Mammary epithelial cell (primary cell): ENCODE measurements around the gene SLC16A4.

Experiments
- EZH2 ChIP-seq: IDR thresholded peaks from 2 replicates; pipeline ENCODE4 v1.6.1; 2012; ENCODE audit warnings: low read length, inconsistent platforms, borderline replicate concordance
- TF ChIP-seq, protein P1 (sequence below), 2 donors: IDR thresholded peaks in 1 of 2; conservative IDR thresholded peaks in 1 of 2; 2 replicates each; pipeline ENCODE4 v1.5.1; 2011 to 2012; ENCODE audit warnings: inconsistent platforms in 2 of 2, low read length in 2 of 2, mild to moderate bottlenecking in 2 of 2, control low read depth in 1 of 2, low read depth in 1 of 2; ENCODE audit not compliant: insufficient read depth in 1 of 2; ENCODE audit errors: extremely low read depth in 1 of 2

DNA sequence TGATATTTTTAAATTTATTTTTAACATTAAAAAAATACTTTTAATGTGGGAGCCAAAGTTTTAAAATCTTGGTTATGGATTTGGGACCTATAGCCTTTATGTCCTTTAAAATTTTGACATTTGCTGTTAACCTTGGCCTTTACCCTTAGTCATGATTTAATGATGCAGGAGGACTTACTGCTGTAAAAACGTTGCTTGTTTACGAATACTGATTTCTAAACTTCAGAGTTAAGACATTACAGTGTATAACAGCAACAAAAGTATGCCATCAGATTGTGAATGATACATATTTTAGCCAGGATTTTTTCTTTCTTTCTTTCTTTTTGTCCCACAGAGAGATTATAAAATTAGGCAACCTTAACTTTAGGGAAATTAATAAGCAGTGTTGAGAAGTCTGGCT lies 42.8 kb downstream of the SLC16A4 start:
- TF ChIP-seq, protein P1, sequence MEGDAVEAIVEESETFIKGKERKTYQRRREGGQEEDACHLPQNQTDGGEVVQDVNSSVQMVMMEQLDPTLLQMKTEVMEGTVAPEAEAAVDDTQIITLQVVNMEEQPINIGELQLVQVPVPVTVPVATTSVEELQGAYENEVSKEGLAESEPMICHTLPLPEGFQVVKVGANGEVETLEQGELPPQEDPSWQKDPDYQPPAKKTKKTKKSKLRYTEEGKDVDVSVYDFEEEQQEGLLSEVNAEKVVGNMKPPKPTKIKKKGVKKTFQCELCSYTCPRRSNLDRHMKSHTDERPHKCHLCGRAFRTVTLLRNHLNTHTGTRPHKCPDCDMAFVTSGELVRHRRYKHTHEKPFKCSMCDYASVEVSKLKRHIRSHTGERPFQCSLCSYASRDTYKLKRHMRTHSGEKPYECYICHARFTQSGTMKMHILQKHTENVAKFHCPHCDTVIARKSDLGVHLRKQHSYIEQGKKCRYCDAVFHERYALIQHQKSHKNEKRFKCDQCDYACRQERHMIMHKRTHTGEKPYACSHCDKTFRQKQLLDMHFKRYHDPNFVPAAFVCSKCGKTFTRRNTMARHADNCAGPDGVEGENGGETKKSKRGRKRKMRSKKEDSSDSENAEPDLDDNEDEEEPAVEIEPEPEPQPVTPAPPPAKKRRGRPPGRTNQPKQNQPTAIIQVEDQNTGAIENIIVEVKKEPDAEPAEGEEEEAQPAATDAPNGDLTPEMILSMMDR (conservative IDR thresholded peaks at IDR 0.05 in 1 of 2, IDR thresholded peaks at IDR 0.05 in 1 of 2; ENCODE audit: extremely low read depth in 1 of 2, insufficient read depth in 1 of 2, low read depth in 1 of 2, low read length in 2 of 2): no peak
- no peak for TF ChIP-seq EZH2
